OCI-LY3 (cell line): Measurements from ENCODE around the gene MACIR.

Experiments
- EZH2phosphoT487 ChIP-seq: fragments of 200-600 bp; shearing (Covaris generic); IDR thresholded peaks from 2 replicates; pipeline ENCODE4 v1.6.1; 2018; ENCODE audit warnings: antibody characterized with exemption, mixed run types, low read depth
- TF ChIP-seq, protein P1 (sequence below): fragments of 200-600, 300-600 bp; sonication (generic); IDR thresholded peaks from 2 replicates; pipeline ENCODE4 v1.5.1; 2014; ENCODE audit warnings: antibody characterized with exemption, low read length, low read depth

DNA sequence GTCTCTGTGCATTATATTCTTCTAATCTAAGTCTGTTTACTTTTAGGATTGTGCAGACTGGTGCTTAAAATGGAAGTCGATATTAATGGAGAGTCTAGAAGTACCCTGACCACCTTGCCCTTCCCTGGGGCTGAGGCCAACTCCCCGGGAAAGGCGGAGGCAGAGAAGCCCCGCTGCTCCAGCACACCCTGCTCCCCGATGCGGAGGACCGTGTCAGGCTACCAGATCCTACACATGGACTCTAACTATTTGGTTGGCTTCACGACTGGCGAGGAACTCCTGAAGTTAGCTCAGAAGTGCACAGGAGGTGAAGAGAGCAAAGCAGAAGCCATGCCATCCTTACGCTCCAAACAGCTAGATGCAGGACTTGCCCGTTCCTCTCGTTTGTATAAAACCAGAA is 17.3 kb downstream of the MACIR start:
- TF ChIP-seq, protein P1, sequence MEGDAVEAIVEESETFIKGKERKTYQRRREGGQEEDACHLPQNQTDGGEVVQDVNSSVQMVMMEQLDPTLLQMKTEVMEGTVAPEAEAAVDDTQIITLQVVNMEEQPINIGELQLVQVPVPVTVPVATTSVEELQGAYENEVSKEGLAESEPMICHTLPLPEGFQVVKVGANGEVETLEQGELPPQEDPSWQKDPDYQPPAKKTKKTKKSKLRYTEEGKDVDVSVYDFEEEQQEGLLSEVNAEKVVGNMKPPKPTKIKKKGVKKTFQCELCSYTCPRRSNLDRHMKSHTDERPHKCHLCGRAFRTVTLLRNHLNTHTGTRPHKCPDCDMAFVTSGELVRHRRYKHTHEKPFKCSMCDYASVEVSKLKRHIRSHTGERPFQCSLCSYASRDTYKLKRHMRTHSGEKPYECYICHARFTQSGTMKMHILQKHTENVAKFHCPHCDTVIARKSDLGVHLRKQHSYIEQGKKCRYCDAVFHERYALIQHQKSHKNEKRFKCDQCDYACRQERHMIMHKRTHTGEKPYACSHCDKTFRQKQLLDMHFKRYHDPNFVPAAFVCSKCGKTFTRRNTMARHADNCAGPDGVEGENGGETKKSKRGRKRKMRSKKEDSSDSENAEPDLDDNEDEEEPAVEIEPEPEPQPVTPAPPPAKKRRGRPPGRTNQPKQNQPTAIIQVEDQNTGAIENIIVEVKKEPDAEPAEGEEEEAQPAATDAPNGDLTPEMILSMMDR = no peak
- TF ChIP-seq EZH2phosphoT487 = no peak
